H1 (cell line): ENCODE measurements around the gene SORCS3. TPM values are rescaled to one million over a fixed set of nuclear protein-coding genes. Genes with fewer than 3 reads are reported as not detected.

Experiments
- CTCF ChIA-PET: fragments of 300-600 bp; sonication (Branson Sonifier 250); formaldehyde crosslinking; loops from one replicate; lab custom pipeline; 2021; ENCODE audit not compliant: partially characterized antibody; lab: Charles Lee
- POLR2A ChIA-PET: fragments of 300-600 bp; sonication (Branson Sonifier 250); formaldehyde crosslinking; loops from one replicate; lab custom pipeline; 2021; ENCODE audit warnings: inconsistent platforms; ENCODE audit not compliant: partially characterized antibody; lab: Charles Lee
- DNase-seq, 2 experiments: peaks; one replicate each; pipeline versions ENCODE4 v3.0.0 to v3.0.0-alpha.2; 2010 to 2022; ENCODE audit warnings: low spot score in 2 of 2, low read depth in 1 of 2, mixed read lengths in 1 of 2
- FAIRE-seq: peaks from 2 replicates; lab custom pipeline; 2011; peaks lifted over from hg19 to GRCh38; lab: Jason Lieb, UNC
- H2AFZ ChIP-seq: 2 replicates; pipeline ENCODE4 v1.8.1; 2012; ENCODE audit warnings: low read length, inconsistent platforms
- H2AK5ac ChIP-seq: 2 replicates; pipeline ENCODE4 v1.6.1; 2013; ENCODE audit warnings: low read depth, low read length
- H2BK120ac ChIP-seq: replicated peaks from 2 replicates; pipeline ENCODE3; 2013; ENCODE audit warnings: low read depth, low read length, inconsistent platforms
- H2BK12ac ChIP-seq: 2 replicates; pipeline ENCODE4 v1.6.1; 2013; ENCODE audit warnings: low read depth, low read length
- H2BK15ac ChIP-seq: 2 replicates; pipeline ENCODE4 v1.6.1; 2013; ENCODE audit warnings: low read length
- H2BK20ac ChIP-seq: 2 replicates; pipeline ENCODE4 v1.6.1; 2013; ENCODE audit warnings: low read length
- H2BK5ac ChIP-seq: 2 replicates; pipeline ENCODE4 v1.6.1; 2013; ENCODE audit warnings: low read depth, low read length
- H3K14ac ChIP-seq: 2 replicates; pipeline ENCODE4 v1.6.1; 2013; ENCODE audit warnings: inconsistent platforms; ENCODE audit not compliant: insufficient read length
- H3K18ac ChIP-seq: 2 replicates; pipeline ENCODE4 v1.6.1; 2013; ENCODE audit warnings: low read length; ENCODE audit errors: extremely low read depth
- H3K23ac ChIP-seq: 2 replicates; pipeline ENCODE4 v1.6.1; 2013; ENCODE audit warnings: inconsistent platforms; ENCODE audit not compliant: insufficient read length
- H3K23me2 ChIP-seq: 2 replicates; pipeline ENCODE4 v1.6.1; 2013; ENCODE audit warnings: low read depth, low read length
- H3K27ac ChIP-seq: 2 replicates; pipeline ENCODE4 v1.6.1; 2011; ENCODE audit warnings: low read depth, low read length, inconsistent platforms
- H3K27me3 ChIP-seq, 4 experiments: replicated peaks in 1 of 4; 1 replicate in 1 of 4; 2 replicates in 3 of 4; pipeline versions ENCODE4 v1.6.1 to v1.8.1; 2011 to 2013; ENCODE audit warnings: low read length in 3 of 4, mild to moderate bottlenecking in 3 of 4, inconsistent platforms in 2 of 4, mixed read lengths in 2 of 4, moderate library complexity in 1 of 4; ENCODE audit not compliant: control insufficient read depth in 3 of 4, insufficient read depth in 3 of 4; ENCODE audit errors: extremely low read depth in 1 of 4
- H3K36me3 ChIP-seq, 4 experiments: 2 replicates each; pipeline versions ENCODE4 v1.6.1 to v1.8.1; 2011 to 2013; ENCODE audit warnings: mild to moderate bottlenecking in 4 of 4, low read length in 3 of 4, moderate library complexity in 2 of 4, control low read depth in 1 of 4, inconsistent platforms in 1 of 4; ENCODE audit not compliant: insufficient read depth in 4 of 4, control insufficient read depth in 2 of 4
- H3K4ac ChIP-seq: replicated peaks from 2 replicates; pipeline ENCODE3; 2013; ENCODE audit warnings: low read length, low read depth, mixed read lengths, inconsistent platforms; ENCODE audit not compliant: insufficient read length
- H3K4me1 ChIP-seq, 4 experiments: replicated peaks in 1 of 4; 1 replicate in 1 of 4; 2 replicates in 3 of 4; pipeline versions ENCODE4 v1.6.1 to v1.8.1; 2011 to 2013; ENCODE audit warnings: low read length in 3 of 4, inconsistent platforms in 2 of 4, mixed read lengths in 1 of 4; ENCODE audit not compliant: insufficient read depth in 4 of 4, control insufficient read depth in 3 of 4
- H3K4me2 ChIP-seq, 2 experiments: 2 replicates each; pipeline versions ENCODE4 v1.6.1 to v1.8.1; 2011 to 2013; ENCODE audit warnings: low read depth in 2 of 2, low read length in 2 of 2, control low read depth in 1 of 2, inconsistent platforms in 1 of 2, mild to moderate bottlenecking in 1 of 2; ENCODE audit not compliant: insufficient read depth in 1 of 2
- H3K4me3 ChIP-seq, 4 experiments: fragments of 200-600, 300-600 bp in 1 of 4; sonication (generic), shearing (Covaris generic), sonication (Bioruptor Twin) in 1 of 4; 2 replicates each; pipeline versions ENCODE4 v1.5.1 to v1.8.1; 2011 to 2016; ENCODE audit warnings: low read length in 4 of 4, low read depth in 3 of 4, control low read depth in 2 of 4, inconsistent platforms in 2 of 4, mild to moderate bottlenecking in 2 of 4, mixed read lengths in 1 of 4, moderate library complexity in 1 of 4; ENCODE audit not compliant: insufficient read depth in 2 of 4; ENCODE audit errors: extremely low read depth in 1 of 4
- H3K56ac ChIP-seq: replicated peaks from 2 replicates; pipeline ENCODE3; 2013; ENCODE audit warnings: low read depth, mild to moderate bottlenecking, mixed read lengths, low read length, inconsistent platforms; ENCODE audit not compliant: insufficient read length
- H3K79me1 ChIP-seq: 2 replicates; pipeline ENCODE4 v1.6.1; 2013; ENCODE audit warnings: low read depth, low read length, control low read depth
- H3K79me2 ChIP-seq, 2 experiments: 2 replicates each; pipeline versions ENCODE4 v1.6.1 to v1.8.1; 2012 to 2013; ENCODE audit warnings: low read length in 2 of 2, mild to moderate bottlenecking in 2 of 2, inconsistent platforms in 1 of 2; ENCODE audit not compliant: insufficient read depth in 2 of 2, control insufficient read depth in 1 of 2
- H3K9ac ChIP-seq, 4 experiments: replicated peaks in 1 of 4; 1 replicate in 1 of 4; 2 replicates in 3 of 4; pipeline versions ENCODE4 v1.6.1 to v1.8.1; 2011 to 2013; ENCODE audit warnings: low read depth in 3 of 4, low read length in 3 of 4, control low read depth in 2 of 4, mild to moderate bottlenecking in 2 of 4, moderate library complexity in 2 of 4, inconsistent platforms in 1 of 4; ENCODE audit errors: extremely low read depth in 1 of 4
- H3K9me3 ChIP-seq, 2 experiments: 2 replicates each; pipeline versions ENCODE4 v1.6.1 to v1.8.1; 2012 to 2013; ENCODE audit warnings: mild to moderate bottlenecking in 2 of 2, moderate library complexity in 2 of 2, control low read depth in 1 of 2, inconsistent platforms in 1 of 2, low read depth in 1 of 2, low read length in 1 of 2, mixed read lengths in 1 of 2; ENCODE audit not compliant: insufficient read depth in 2 of 2
- H4K20me1 ChIP-seq, 2 experiments: replicated peaks in 1 of 2; 2 replicates each; pipeline versions ENCODE3 to v1.8.1; 2011 to 2013; ENCODE audit warnings: inconsistent platforms in 2 of 2, low read length in 2 of 2, mild to moderate bottlenecking in 1 of 2; ENCODE audit not compliant: insufficient read depth in 2 of 2, control insufficient read depth in 1 of 2
- H4K5ac ChIP-seq: 2 replicates; pipeline ENCODE4 v1.6.1; 2013; ENCODE audit warnings: low read length, low read depth, mixed read lengths, inconsistent platforms; ENCODE audit not compliant: insufficient read length
- H4K8ac ChIP-seq: 2 replicates; pipeline ENCODE4 v1.8.0; 2013; ENCODE audit warnings: mild to moderate bottlenecking, moderate library complexity, low read length, inconsistent platforms; ENCODE audit not compliant: insufficient read depth; ENCODE audit errors: extremely low read depth
- H4K91ac ChIP-seq: replicated peaks from 2 replicates; pipeline ENCODE3; 2013; ENCODE audit warnings: low read length, mixed read lengths, inconsistent platforms; ENCODE audit not compliant: insufficient read length
- ASH2L ChIP-seq: fragments of 200-600, 300-600 bp; sonication (generic); IDR thresholded peaks from one replicate; pipeline ENCODE4 v1.7.1; 2017; ENCODE audit warnings: low read length
- BCL11A ChIP-seq, 2 experiments: IDR thresholded peaks; one replicate each; pipeline ENCODE4 v1.6.1; 2011; ENCODE audit warnings: low read depth in 2 of 2, low read length in 2 of 2, mild to moderate bottlenecking in 2 of 2
- CREB1 ChIP-seq: IDR thresholded peaks from 2 replicates; pipeline ENCODE4 v1.6.1; 2012; ENCODE audit warnings: inconsistent platforms
- GABPA ChIP-seq: IDR thresholded peaks from 2 replicates; pipeline ENCODE4 v1.6.1; 2011; ENCODE audit warnings: mild to moderate bottlenecking, low read length, moderate library complexity, borderline replicate concordance; ENCODE audit not compliant: insufficient read depth
- HDAC2 ChIP-seq, 2 experiments: fragments of 300-600 bp in 1 of 2; sonication (generic) in 1 of 2; IDR thresholded peaks; 2 replicates each; pipeline ENCODE4 v1.6.1; 2011 to 2012; ENCODE audit warnings: low read depth in 2 of 2, low read length in 2 of 2, mild to moderate bottlenecking in 2 of 2, moderate library complexity in 2 of 2, borderline replicate concordance in 1 of 2, inconsistent platforms in 1 of 2
- JUND ChIP-seq: IDR thresholded peaks from 2 replicates; pipeline ENCODE4 v1.6.1; 2011; ENCODE audit warnings: mild to moderate bottlenecking, improper control_type of control experiment, low read length
- KDM5A ChIP-seq: fragments of 200-600 bp; IDR thresholded peaks from 2 replicates; pipeline ENCODE4 v1.7.1; 2012; ENCODE audit warnings: mild to moderate bottlenecking, low read length, inconsistent platforms, mixed read lengths
- NANOG ChIP-seq: IDR thresholded peaks from 2 replicates; pipeline ENCODE4 v1.6.1; 2011; ENCODE audit warnings: low read length, low read depth, mild to moderate bottlenecking, inconsistent platforms; ENCODE audit not compliant: insufficient read depth, poor library complexity, severe bottlenecking
- RXRA ChIP-seq: IDR thresholded peaks from 2 replicates; pipeline ENCODE4 v1.6.1; 2011; ENCODE audit warnings: low read depth, mild to moderate bottlenecking, low read length, moderate library complexity; ENCODE audit not compliant: insufficient read depth
- SAP30 ChIP-seq: fragments of 300-600 bp; sonication (generic); IDR thresholded peaks from 2 replicates; pipeline ENCODE4 v1.7.1; 2012; ENCODE audit warnings: low read length, moderate library complexity, mild to moderate bottlenecking, inconsistent platforms; ENCODE audit not compliant: insufficient read depth, insufficient replicate concordance
- TCF12 ChIP-seq: IDR thresholded peaks from 2 replicates; pipeline ENCODE4 v1.6.1; 2011; ENCODE audit warnings: low read depth, mild to moderate bottlenecking, low read length
- WGBS, 2 experiments: shearing (Covaris generic) in 1 of 2; methylation state at CpG; one replicate each; pipeline versions ENCODE4 v1.1.6 to v1.1.7; 2013 to 2015; ENCODE audit warnings: low lambda C conversion rate in 2 of 2, mixed read lengths in 2 of 2, inconsistent platforms in 1 of 2, low coverage in 1 of 2, missing lambda C conversion rate in 1 of 2; ENCODE audit not compliant: insufficient replicate concordance in 2 of 2, insufficient coverage in 1 of 2, insufficient read length in 1 of 2; ENCODE audit errors: extremely low coverage in 1 of 2, missing lambda C conversion rate in 1 of 2; 5-methylcytosine and 5-hydroxymethylcytosine counted together
- polyA plus RNA-seq, 7 experiments: library from polyadenylated mRNA; depleted of rRNA in 3 of 7; stranded (reverse) in 5 of 7; unstranded in 2 of 7; fragments of >200 nt in 5 of 7; fragments of 200-250 nt in 2 of 7; gene quantifications; 1 replicate in 5 of 7; 2 replicates in 1 of 7; 4 replicates in 1 of 7; pipeline versions ENCODE4 v1.2.1 to v1.2.3, GENCODE V29; 2011 to 2013; ENCODE audit warnings: missing spikeins in 2 of 7, mixed read lengths in 2 of 7
- total RNA-seq: library from RNA; stranded (reverse); fragmentation: NEBNext Ultra II Directional; extraction: Animal tissue kit (Norgen Biotek cat#: 25700); gene quantifications from 2 replicates; pipeline ENCODE4 v1.2.1, GENCODE V29; 2021

SORCS3 gene
- total and polyA plus RNA-seq, 2 of the 8 experiments (the other 6 are each of a cell fraction or from before 2014, with no cell fraction given) = 0.26 to 0.88 TPM

DNA sequence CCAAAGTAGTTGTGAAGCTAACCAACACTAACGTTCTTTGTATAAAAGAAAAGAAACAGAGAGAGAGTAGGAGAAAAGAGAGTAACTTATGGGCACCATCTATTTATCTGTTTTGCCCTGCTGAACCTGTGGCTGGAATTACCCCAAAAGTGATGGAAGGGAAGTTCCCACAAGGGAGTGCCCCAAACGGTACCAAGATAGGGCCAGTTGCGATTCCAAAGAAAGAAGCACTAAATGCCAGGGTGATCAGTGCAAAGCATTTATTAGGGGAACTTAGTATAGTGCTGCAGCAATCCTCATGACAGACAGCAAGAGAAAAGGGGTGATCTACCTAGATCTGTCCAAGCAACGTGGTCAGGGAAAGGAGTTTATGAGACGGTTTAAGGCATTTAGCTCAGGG is 190.2 kb downstream of the SORCS3 start:
- H2BK20ac ChIP-seq = no peak overlapping the region
- TF ChIP-seq HDAC2 (IDR thresholded peaks at IDR 0.05; ENCODE audit: borderline replicate concordance in 1 of 2, low read depth in 2 of 2, low read length in 2 of 2) (no peak), BCL11A (IDR thresholded peaks at IDR 0.05; ENCODE audit: low read depth in 2 of 2, low read length in 2 of 2) (no peak), GABPA (no peak), RXRA (no peak), CREB1 (no peak), TCF12 (no peak), NANOG (no peak), KDM5A (no peak), JUND (no peak), ASH2L (no peak), SAP30 (no peak)
- no peak overlapping the region for H4K91ac ChIP-seq
- no peak overlapping the region for H4K8ac ChIP-seq
- no peaks in the 10 kb centered on the region for H3K79me2 ChIP-seq
- H2BK12ac ChIP-seq = no peak overlapping the region
- H2BK5ac ChIP-seq = no peak overlapping the region
- no peak overlapping the region for H3K23ac ChIP-seq
- H3K18ac ChIP-seq = no peak overlapping the region
- no peak overlapping the region for H3K4ac ChIP-seq
- H3K4me3 ChIP-seq = no peak overlapping the region
- no peak overlapping the region for H2BK15ac ChIP-seq
- no peak overlapping the region for H3K27ac ChIP-seq
- no peak overlapping the region for H2AFZ ChIP-seq
- no peaks in the 10 kb centered on the region for H4K20me1 ChIP-seq
- H3K4me2 ChIP-seq = no peak overlapping the region
- FAIRE-seq (no peak), DNase-seq (no peak)
- ChIA-PET POLR2A (no interaction called here), CTCF (interaction anchor here (0.7 kb wide), 1 partner anchor 56 kb away, joined by 3 read pairs; no protein-coding TSS in a partner anchor)
- no peak overlapping the region for H2AK5ac ChIP-seq
- H3K9me3 ChIP-seq = 0 out of 4 replicates have a peak, but pooled peaks cover 0 to 2% of the 10 kb centered on the region in 2 experiments
- no peak overlapping the region for H4K5ac ChIP-seq
- no peaks in the 10 kb centered on the region for H3K79me1 ChIP-seq
- H3K23me2 ChIP-seq = no peaks in the 10 kb centered on the region
- H3K4me1 ChIP-seq = no peaks in the 10 kb centered on the region
- no peak overlapping the region for H2BK120ac ChIP-seq
- no peak overlapping the region for H3K14ac ChIP-seq
- no peak overlapping the region for H3K9ac ChIP-seq
- H3K36me3 ChIP-seq = no peaks in the 10 kb centered on the region
- 86% methylated on average over 5 of the region's 5 CpGs; no CpG with 5 or more reads in 1 of the 2 experiments for WGBS, 2 experiments
- no peak overlapping the region for H3K56ac ChIP-seq
- no peaks in the 10 kb centered on the region for H3K27me3 ChIP-seq
